A549 (cell line): ENCODE data around the gene UBE2E1. TPM values are rescaled to one million over a fixed set of nuclear protein-coding genes. Genes with fewer than 3 reads are reported as not detected.
A peak's percentile ranks its signal among the peaks of the same experiment; 100 is the strongest.

Experiments
- ATAC-seq, 2 experiments: fragments of 200-7000 bp in 1 of 2; fragments of >200 bp in 1 of 2; cut with Nextera tagmentation in 1 of 2; cut with Tn5 transposase in 1 of 2; 3 replicates each; pipeline versions ENCODE4 v1.8.0 to v1.9.1; 2018 to 2020; ENCODE audit warnings: mild to moderate bottlenecking in 1 of 2, moderate library complexity in 1 of 2
- CTCF ChIA-PET: fragments of 300-600 bp; sonication (Branson Sonifier 250); formaldehyde crosslinking; extraction: SDS; loops from one replicate; lab custom pipeline; 2021; ENCODE audit warnings: antibody characterized with exemption, inconsistent platforms; lab: Yijun Ruan, JAX
- POLR2A ChIA-PET: fragments of 350-600 bp; formaldehyde crosslinking; extraction: SDS; loops from one replicate; lab custom pipeline; 2021; ENCODE audit warnings: antibody characterized with exemption, inconsistent platforms; lab: Yijun Ruan, JAX
- DNase-seq, 2 experiments: peaks; one replicate each; pipeline versions ENCODE4 v3.0.0 to v3.0.0-alpha.2; 2011 to 2016; ENCODE audit warnings: low read depth in 1 of 2, low spot score in 1 of 2
- FAIRE-seq: peaks from 2 replicates; lab custom pipeline; 2011; peaks lifted over from hg19 to GRCh38; lab: Jason Lieb, UNC
- H3K27ac ChIP-seq, 2 experiments: fragments of >200 bp; sonication (Bioruptor Twin); formaldehyde crosslinking; 3 replicates each; pipeline ENCODE4 v1.5.1; 2016 to 2017
- H3K4me1 ChIP-seq: fragments of >200 bp; sonication (Bioruptor Twin); formaldehyde crosslinking; 3 replicates; pipeline ENCODE4 v1.6.1; 2016
- H3K4me2 ChIP-seq: fragments of >200 bp; sonication (Bioruptor Twin); formaldehyde crosslinking; 3 replicates; pipeline ENCODE4 v1.6.1; 2016
- H3K4me3 ChIP-seq: fragments of >200 bp; sonication (Bioruptor Twin); formaldehyde crosslinking; 3 replicates; pipeline ENCODE4 v1.5.1; 2016
- H3K9me3 ChIP-seq: fragments of >200 bp; sonication (Bioruptor Twin); formaldehyde crosslinking; 3 replicates; pipeline ENCODE4 v1.6.1; 2016
- BCL3 ChIP-seq: fragments of >200 bp; sonication (Bioruptor Twin); formaldehyde crosslinking; IDR thresholded peaks from 3 replicates; pipeline ENCODE4 v1.6.1; 2016
- CBX2 ChIP-seq: fragments of 200-600 bp; sonication (generic); IDR thresholded peaks from 2 replicates; pipeline ENCODE4 v1.6.1; 2016; ENCODE audit warnings: low read depth, mild to moderate bottlenecking, borderline replicate concordance
- CHD2 ChIP-seq: fragments of 150-350 bp; IDR thresholded peaks from 2 replicates; pipeline ENCODE4 v1.6.1; 2014; ENCODE audit warnings: low read length; ENCODE audit not compliant: partially characterized antibody
- EHF ChIP-seq: fragments of 250-450 bp; sonication (Bioruptor Pico); IDR thresholded peaks from 2 replicates; pipeline ENCODE4 v1.5.0; 2020; ENCODE audit warnings: mild to moderate bottlenecking
- EHMT2 ChIP-seq: fragments of 200-600 bp; sonication (generic); IDR thresholded peaks from 2 replicates; pipeline ENCODE4 v1.6.1; 2016; ENCODE audit warnings: antibody characterized with exemption, low read depth, mild to moderate bottlenecking, moderate library complexity
- FOSB ChIP-seq: fragments of 250-450 bp; sonication (Bioruptor Pico); IDR thresholded peaks from 2 replicates; pipeline ENCODE4 v1.5.0; 2020; ENCODE audit warnings: mild to moderate bottlenecking, moderate library complexity
- FOSL2 ChIP-seq, 2 experiments: fragments of 450-650 bp in 1 of 2; fragments of >200 bp in 1 of 2; sonication (Bioruptor Twin) in 1 of 2; formaldehyde crosslinking; IDR thresholded peaks; 2 replicates each; pipeline versions ENCODE4 v1.5.0 to v1.6.1; 2016 to 2020; ENCODE audit warnings: mild to moderate bottlenecking in 1 of 2, moderate library complexity in 1 of 2
- FOXS1 ChIP-seq: fragments of 250-450 bp; sonication (Bioruptor Pico); IDR thresholded peaks from 2 replicates; pipeline ENCODE4 v1.5.0; 2020; ENCODE audit warnings: mild to moderate bottlenecking, moderate library complexity
- GATA3 ChIP-seq: IDR thresholded peaks from 2 replicates; pipeline ENCODE4 v1.6.1; 2012; ENCODE audit warnings: borderline replicate concordance
- HEYL ChIP-seq: fragments of 250-450 bp; sonication (Bioruptor Pico); IDR thresholded peaks from 2 replicates; pipeline ENCODE4 v1.8.0; 2021; ENCODE audit warnings: mild to moderate bottlenecking, moderate library complexity
- HMGXB4 ChIP-seq: fragments of 250-450 bp; sonication (Bioruptor Pico); IDR thresholded peaks from 2 replicates; pipeline ENCODE4 v1.5.0; 2021; ENCODE audit warnings: mild to moderate bottlenecking, moderate library complexity, borderline replicate concordance
- HOXA7 ChIP-seq: fragments of 250-450 bp; sonication (Bioruptor Pico); IDR thresholded peaks from 2 replicates; pipeline ENCODE4 v1.5.0; 2020; ENCODE audit warnings: mild to moderate bottlenecking, moderate library complexity
- HOXB13 ChIP-seq: fragments of 250-450 bp; sonication (Bioruptor Pico); IDR thresholded peaks from 2 replicates; pipeline ENCODE4 v1.5.0; 2020; ENCODE audit warnings: low read depth, mild to moderate bottlenecking, moderate library complexity
- JUN ChIP-seq, 2 experiments: fragments of >200 bp; sonication (Bioruptor Twin); formaldehyde crosslinking; IDR thresholded peaks; 2 replicates in 1 of 2; 3 replicates in 1 of 2; pipeline ENCODE4 v1.6.1; 2016 to 2017
- KDM1A ChIP-seq: fragments of 200-600 bp; sonication (generic); IDR thresholded peaks from 2 replicates; pipeline ENCODE4 v1.6.1; 2016; ENCODE audit warnings: low read depth, mild to moderate bottlenecking
- PHF8 ChIP-seq: fragments of 200-600 bp; sonication (generic); IDR thresholded peaks from 2 replicates; pipeline ENCODE4 v1.6.1; 2016; ENCODE audit warnings: low read depth, mild to moderate bottlenecking, antibody characterized with exemption, moderate library complexity, borderline replicate concordance
- POLR2A ChIP-seq: IDR thresholded peaks from 2 replicates; pipeline ENCODE4 v1.6.1; 2012; ENCODE audit warnings: mild to moderate bottlenecking, low read length
- RNF2 ChIP-seq: fragments of 200-600 bp; sonication (generic); IDR thresholded peaks from 2 replicates; pipeline ENCODE4 v1.6.1; 2016; ENCODE audit warnings: low read depth, mild to moderate bottlenecking, antibody characterized with exemption, moderate library complexity, borderline replicate concordance
- SMC3 ChIP-seq: fragments of >200 bp; sonication (Bioruptor Twin); formaldehyde crosslinking; IDR thresholded peaks from 3 replicates; pipeline ENCODE4 v1.6.1; 2018; ENCODE audit warnings: inconsistent platforms
- USF2 ChIP-seq: fragments of 450-650 bp; IDR thresholded peaks from 2 replicates; pipeline ENCODE4 v1.6.1; 2014; ENCODE audit warnings: antibody characterized with exemption
- ZSCAN20 ChIP-seq: fragments of 250-450 bp; sonication (Bioruptor Pico); IDR thresholded peaks from 2 replicates; pipeline ENCODE4 v1.8.0; 2022; ENCODE audit warnings: mild to moderate bottlenecking, moderate library complexity
- WGBS: methylation state at CpG from one replicate; pipeline ENCODE4 v1.1.6; 2017; ENCODE audit errors: missing lambda C conversion rate; 5-methylcytosine and 5-hydroxymethylcytosine counted together
- polyA plus RNA-seq, 4 experiments: library from polyadenylated mRNA; depleted of rRNA in 3 of 4; stranded (reverse); fragments of >200 nt; fragmentation: RNase III in 1 of 4; extraction: RNeasy Plus Mini Kit Qiagen cat#74134 plus additional on column Dnase treatment in 1 of 4; gene quantifications; 2 replicates in 3 of 4; 3 replicates in 1 of 4; pipeline ENCODE4 v1.2.3, GENCODE V29; 2011 to 2017

UBE2E1 gene
- polyA plus RNA-seq, 2 of the 4 experiments (the other 2 are of a cell fraction) = 151 to 198 TPM

- no peak for TF ChIP-seq HMGXB4 (CRISPR knock-in tag)
- no peak for TF ChIP-seq FOSB (CRISPR knock-in tag)
- TF ChIP-seq POLR2A = no peak
- no peak for TF ChIP-seq HOXB13 (CRISPR knock-in tag)
- no peak for TF ChIP-seq EHMT2
- TF ChIP-seq RNF2 = no peak
- no peak for TF ChIP-seq GATA3
- no peak for TF ChIP-seq ZSCAN20 (CRISPR knock-in tag)
- no peak for TF ChIP-seq KDM1A
Measured at GRCh38 chr3:23835802-23836201, 30.0 kb downstream of the UBE2E1 start (continued).

- peak in 1 of 2 experiments; percentile 33; a peak in 1 of 6 replicates for ATAC-seq
- WGBS = 61% methylated on average over 1 of the region's 1 CpG
- POLR2A ChIA-PET = interaction anchor here (1.2 kb wide), 1 partner anchor 80 kb away, joined by 5 read pairs; the partner anchor contains the start of genes NKIRAS1 and RPL15
Measured at GRCh38 chr3:23836536-23837230, 30.9 kb downstream of the UBE2E1 start.

GRCh38 chr3:23837286-23837685 lies 31.5 kb downstream of the UBE2E1 start:
- DNase-seq (no peak), ATAC-seq (no peak), FAIRE-seq (no peak)
- CTCF ChIA-PET = interaction anchor here (1.2 to 2.0 kb wide), 2 partner anchors 9 to 10 kb away, joined by 3 to 6 read pairs; no protein-coding TSS in a partner anchor
- no peak for TF ChIP-seq HEYL (CRISPR knock-in tag)
- TF ChIP-seq FOSL2 (IDR thresholded peaks at IDR 0.05) = no peak
- TF ChIP-seq FOSL2 (CRISPR knock-in tag; IDR thresholded peaks at IDR 0.05) = no peak
- no peak for TF ChIP-seq HOXA7 (CRISPR knock-in tag)
- TF ChIP-seq FOXS1 (CRISPR knock-in tag) = no peak
- no peak for TF ChIP-seq CHD2
- TF ChIP-seq USF2 = no peak
- TF ChIP-seq CBX2 = no peak
- TF ChIP-seq EHF = no peak
- no peak for TF ChIP-seq SMC3
- TF ChIP-seq JUN (IDR thresholded peaks at IDR 0.05) = no peak
- no peak for TF ChIP-seq PHF8
- POLR2A ChIA-PET = interaction anchor here (1.2 kb wide), 1 partner anchor 79 kb away, joined by 5 read pairs; the partner anchor contains the start of genes NKIRAS1 and RPL15
- Histone ChIP-seq H3K4me1 (peaks cover 7% of the 10 kb centered on the region; the same call in 1 of the 3 replicates), H3K27ac (no peak overlapping the region), H3K4me2 (no peak overlapping the region), H3K4me3 (no peak overlapping the region), H3K9me3 (no peaks in the 10 kb centered on the region)
- 88% methylated on average over 1 of the region's 1 CpG for WGBS

More at GRCh38 chr3:23836536-23837230, 30.9 kb downstream of the UBE2E1 start:
- Histone ChIP-seq H3K4me1 (peaks cover 7% of the 10 kb centered on the region; the same call in 1 of the 3 replicates), H3K27ac (no peak overlapping the region), H3K4me2 (no peak overlapping the region), H3K4me3 (no peak overlapping the region), H3K9me3 (no peaks in the 10 kb centered on the region)
- DNase-seq (no peak), FAIRE-seq (no peak)
- CTCF ChIA-PET = interaction anchor here (1.0 to 2.0 kb wide), 3 partner anchors 9 to 54 kb away, joined by 3 to 6 read pairs (median 3); no protein-coding TSS in a partner anchor
- TF ChIP-seq BCL3 = no peak
